Adrenal gland (tissue), 5 donors: ENCODE data around the gene GRAMD1B.

ENCODE experiments used
- CTCF ChIP-seq, 6 experiments: fragments of 450-650 bp in 4 of 6; fragments of 200-600 bp in 2 of 6; sonication (generic) in 1 of 6; IDR thresholded peaks; 1 replicate in 5 of 6; 2 replicates in 1 of 6; pipeline versions ENCODE4 v1.5.1 to v1.8.0; 2016 to 2021; ENCODE audit warnings: antibody characterized with exemption in 6 of 6, mild to moderate bottlenecking in 2 of 6, moderate library complexity in 1 of 6
- POLR2A ChIP-seq, 2 donors: fragments of 450-650 bp; IDR thresholded peaks; one replicate each; pipeline ENCODE4 v1.6.1; 2017; ENCODE audit warnings: antibody characterized with exemption in 2 of 2, mild to moderate bottlenecking in 2 of 2, moderate library complexity in 1 of 2
- donor health status: DM: no; HTN: no; CAD: no.

- TF ChIP-seq CTCF (IDR thresholded peaks at IDR 0.05) (no peak), POLR2A (IDR thresholded peaks at IDR 0.05) (no peak)
Measured at GRCh38 chr11:123562829-123563228, 132.8 kb downstream of the GRAMD1B start.
